Gastroesophageal sphincter (tissue), 3 donors: Measurements from ENCODE around the gene SYNGAP1.

Source experiments
- CTCF ChIP-seq, 4 experiments: fragments of 200-600 bp in 2 of 4; fragments of 450-650 bp in 2 of 4; sonication (generic) in 1 of 4; IDR thresholded peaks; one replicate each; pipeline ENCODE4 v1.5.1; 2017 to 2019; ENCODE audit warnings: antibody characterized with exemption in 4 of 4, mild to moderate bottlenecking in 2 of 4, moderate library complexity in 2 of 4
- EP300 ChIP-seq: sonication (generic); formaldehyde crosslinking; IDR thresholded peaks from one replicate; pipeline ENCODE4 v1.6.1; 2017; ENCODE audit warnings: antibody characterized with exemption, mild to moderate bottlenecking
- POLR2A ChIP-seq, 2 donors: fragments of 450-650 bp; IDR thresholded peaks; one replicate each; pipeline ENCODE4 v1.6.1; 2017; ENCODE audit warnings: antibody characterized with exemption in 2 of 2, mild to moderate bottlenecking in 2 of 2, moderate library complexity in 1 of 2

- no peak for TF ChIP-seq CTCF (IDR thresholded peaks at IDR 0.05)
- TF ChIP-seq POLR2A (IDR thresholded peaks at IDR 0.05) = no peak
- no peak for TF ChIP-seq EP300
Observed at GRCh38 chr6:33432546-33432945, 12.7 kb downstream of the SYNGAP1 start.
